GM18870 (cell line): ENCODE measurements around the gene ERICH2.

ENCODE experiments used
- ATAC-seq: cut with Tn5 transposase; IDR thresholded peaks from one replicate; pipeline ENCODE4 v1.9.1; 2021; ENCODE audit warnings: moderate library complexity; ENCODE audit not compliant: unreplicated experiment

The ERICH2 gene

GRCh38 chr2:170836027-170836426 lies 65.8 kb downstream of the ERICH2 start:
- no peak for ATAC-seq

GRCh38 chr2:170840717-170841210 lies 70.6 kb downstream of the ERICH2 start:
- no peak for ATAC-seq

- no peak for ATAC-seq
Measured at GRCh38 chr2:170842785-170843184, 72.6 kb downstream of the ERICH2 start.

GRCh38 chr2:170843656-170844055 lies 73.5 kb downstream of the ERICH2 start:
- no peak for ATAC-seq

GRCh38 chr2:170845343-170845742 lies 75.2 kb downstream of the ERICH2 start:
- ATAC-seq, result no peak

DNA sequence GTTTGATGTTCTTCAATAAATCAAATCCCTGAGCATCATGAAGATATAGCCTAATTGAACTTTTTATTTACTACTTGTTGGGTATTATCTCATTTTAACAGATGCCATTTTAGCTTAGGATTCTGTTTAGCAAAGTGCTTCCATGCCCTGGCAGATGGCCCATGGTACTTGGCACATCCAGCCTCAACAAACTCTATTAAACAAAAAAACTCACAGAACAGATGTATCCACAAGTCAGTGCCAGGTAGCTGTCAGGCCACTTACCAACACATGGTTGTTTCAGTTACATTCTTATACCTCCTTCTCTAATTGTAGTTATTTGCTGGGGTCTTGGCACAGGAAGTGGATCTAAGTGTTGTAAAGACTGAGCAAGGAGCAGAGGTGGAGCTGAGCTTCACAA lies 76.1 kb downstream of the ERICH2 start:
- no peak for ATAC-seq

DNA sequence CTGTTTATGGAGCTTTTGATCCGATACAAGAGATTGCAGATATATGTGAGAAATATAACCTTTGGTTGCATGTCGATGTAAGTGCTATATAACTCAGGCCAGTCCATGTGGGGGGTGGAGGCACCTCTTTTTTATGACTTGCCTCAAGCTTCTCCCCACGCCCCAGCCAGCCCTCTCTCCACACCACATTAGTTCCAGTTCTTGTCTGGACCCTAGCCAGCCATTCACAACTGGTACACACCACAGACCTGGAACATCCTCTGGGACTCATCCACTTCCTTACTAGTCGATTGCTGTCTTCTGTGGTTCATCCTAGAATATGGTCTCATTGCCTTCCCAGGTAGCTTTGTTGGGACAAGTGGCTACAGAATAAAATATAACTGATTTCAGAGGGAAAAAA lies 77.5 kb downstream of the ERICH2 start:
- no peak for ATAC-seq
